GM19239 (cell line): ENCODE data around the gene GALNT2.

Source experiments
- DNase-seq: peaks from one replicate; pipeline ENCODE4 v3.0.0; 2011; ENCODE audit warnings: low spot score; ENCODE audit not compliant: insufficient read length
- FAIRE-seq: peaks from 2 replicates; lab custom pipeline; 2011; peaks lifted over from hg19 to GRCh38; lab: Jason Lieb, UNC

Gene GALNT2

DNA sequence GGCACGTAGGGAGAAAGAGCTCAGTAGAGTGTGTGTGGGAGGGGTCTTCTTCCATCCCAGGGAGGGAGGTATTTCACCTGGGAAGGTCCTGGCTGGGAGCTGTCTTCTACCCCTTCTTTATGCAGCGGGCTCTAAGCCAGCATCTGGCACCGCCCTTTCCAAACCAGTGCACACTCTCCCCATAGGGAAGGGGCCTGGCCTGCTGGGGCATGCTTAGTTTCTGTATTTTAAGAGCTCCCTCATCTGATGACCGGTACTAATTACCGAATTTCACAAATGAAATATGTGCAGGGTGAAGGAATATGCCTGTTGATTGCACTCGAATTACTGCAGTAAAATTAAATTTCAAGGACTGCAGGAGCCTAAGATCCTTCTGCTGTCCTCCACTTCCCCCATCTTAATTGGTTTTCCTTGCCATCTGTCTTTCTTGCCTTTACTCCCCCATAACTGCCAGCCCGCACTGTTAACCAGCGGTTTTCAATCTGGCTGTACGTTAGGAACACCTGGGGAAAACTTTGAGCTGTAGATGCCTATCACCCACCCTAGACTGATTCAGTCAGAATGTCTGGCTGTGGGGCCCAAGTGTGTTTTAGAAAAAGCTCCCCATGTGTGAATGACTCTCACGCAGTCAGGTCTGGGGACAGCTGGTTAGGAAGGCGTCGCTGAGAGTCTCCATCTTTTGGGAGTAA lies 20.1 kb downstream of the GALNT2 start:
- no peak for FAIRE-seq
- DNase-seq, result no peak

- FAIRE-seq (no peak), DNase-seq (no peak)
Measured at GRCh38 chr1:230087717-230088105, 20.7 kb downstream of the GALNT2 start.

GRCh38 chr1:230090194-230090711 lies 23.2 kb downstream of the GALNT2 start:
- FAIRE-seq, result no peak
- no peak for DNase-seq

DNA sequence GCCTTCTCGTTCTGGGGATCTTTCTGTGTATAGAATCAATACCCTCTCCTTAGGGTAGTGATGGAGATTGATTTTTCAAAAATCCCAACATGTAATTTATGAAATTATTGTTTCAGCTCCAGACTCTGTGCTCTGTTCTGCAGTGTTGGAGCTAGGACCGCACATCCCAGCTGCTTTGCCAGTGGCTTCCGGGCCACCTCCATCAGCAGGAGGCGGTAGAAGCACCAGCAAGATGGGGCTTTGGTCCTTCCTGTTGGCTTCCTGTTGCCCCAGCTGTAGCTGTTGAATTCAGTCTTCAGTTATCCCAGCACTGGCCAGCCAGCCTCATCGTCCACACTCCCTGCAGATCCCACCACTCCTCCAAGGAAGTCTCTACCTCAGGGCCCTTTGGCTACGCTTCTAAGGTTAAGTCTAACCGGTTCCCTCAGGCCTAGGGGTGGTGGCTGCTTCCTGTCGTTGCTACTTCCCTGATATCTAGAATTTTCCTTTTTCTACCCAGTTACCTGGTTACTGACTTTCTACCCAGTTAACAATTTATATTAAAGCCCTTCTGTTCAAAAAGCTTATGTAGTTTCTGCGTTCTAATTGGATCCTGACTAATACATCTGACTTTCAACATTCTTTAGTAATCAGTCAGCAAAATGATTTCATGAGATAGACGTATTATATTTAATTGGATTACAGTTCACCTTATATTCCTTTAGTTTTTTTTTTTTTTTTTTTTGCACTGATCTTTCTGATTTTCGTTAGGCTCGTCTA lies 24.6 kb downstream of the GALNT2 start:
- DNase-seq (no peak), FAIRE-seq (no peak)

DNA sequence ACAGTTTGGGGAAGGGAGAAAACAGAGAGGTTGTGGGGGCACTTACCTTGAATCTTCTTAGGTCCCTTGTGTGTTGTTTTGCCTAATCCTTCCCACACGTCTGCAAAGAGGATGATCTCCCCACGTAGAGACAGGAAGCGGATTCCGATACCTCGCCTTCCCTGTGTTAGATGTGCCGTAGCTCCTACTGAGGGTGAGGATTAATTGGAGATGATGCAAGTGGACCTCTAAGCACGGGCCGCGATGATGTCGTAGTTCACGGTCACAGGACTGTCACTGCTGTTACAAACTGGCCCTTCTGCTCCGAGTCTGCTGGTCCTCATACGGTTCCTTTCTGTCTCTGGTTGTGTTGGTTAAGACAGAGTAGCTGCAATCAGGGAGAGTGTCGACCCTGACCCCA lies 27.7 kb downstream of the GALNT2 start:
- DNase-seq (no peak), FAIRE-seq (no peak)

GRCh38 chr1:230095938-230096337 lies 28.9 kb downstream of the GALNT2 start:
- DNase-seq (no peak), FAIRE-seq (no peak)

DNA sequence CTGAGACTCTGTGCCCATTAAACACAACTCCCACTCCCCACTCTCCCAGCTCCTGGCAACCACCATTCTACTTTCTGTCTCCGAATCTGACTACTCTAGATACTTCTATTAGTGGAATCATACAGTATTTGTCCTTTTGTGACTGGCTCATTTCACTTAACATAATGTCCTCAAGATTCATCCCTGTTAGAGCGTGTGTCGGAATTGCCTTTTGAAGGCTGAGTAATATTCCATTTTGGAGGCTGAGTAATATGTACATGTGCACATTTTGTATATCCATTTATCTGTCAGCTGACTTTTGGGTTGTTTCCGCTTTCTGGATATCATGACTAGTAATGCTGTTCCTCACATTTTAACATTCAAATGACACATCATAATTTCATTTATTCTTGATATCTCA lies 30.3 kb downstream of the GALNT2 start:
- FAIRE-seq, result no peak
- no peak for DNase-seq

GRCh38 chr1:230098723-230099122 lies 31.7 kb downstream of the GALNT2 start:
- DNase-seq, result no peak
- FAIRE-seq, result no peak

DNA sequence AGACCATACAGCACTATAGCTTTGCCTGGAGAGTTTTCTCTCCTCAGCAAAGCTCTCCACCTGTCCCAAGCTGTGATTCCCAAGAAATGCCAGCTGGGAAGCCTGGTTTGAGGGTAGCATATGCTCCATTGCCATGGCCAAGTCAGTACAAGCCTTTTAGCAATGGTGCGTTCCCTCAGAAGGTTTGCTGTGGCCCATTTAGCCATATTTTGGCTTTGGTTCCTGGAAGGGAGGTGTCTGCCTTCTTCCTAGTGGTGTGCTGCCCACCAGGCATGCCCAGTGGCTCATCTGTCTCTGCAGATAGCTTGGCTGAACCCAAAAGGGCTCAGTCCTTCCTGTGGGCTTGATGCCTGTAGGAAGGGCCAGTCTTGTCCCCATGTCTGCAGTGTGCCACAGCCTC lies 32.4 kb downstream of the GALNT2 start:
- DNase-seq (no peak), FAIRE-seq (no peak)

DNA sequence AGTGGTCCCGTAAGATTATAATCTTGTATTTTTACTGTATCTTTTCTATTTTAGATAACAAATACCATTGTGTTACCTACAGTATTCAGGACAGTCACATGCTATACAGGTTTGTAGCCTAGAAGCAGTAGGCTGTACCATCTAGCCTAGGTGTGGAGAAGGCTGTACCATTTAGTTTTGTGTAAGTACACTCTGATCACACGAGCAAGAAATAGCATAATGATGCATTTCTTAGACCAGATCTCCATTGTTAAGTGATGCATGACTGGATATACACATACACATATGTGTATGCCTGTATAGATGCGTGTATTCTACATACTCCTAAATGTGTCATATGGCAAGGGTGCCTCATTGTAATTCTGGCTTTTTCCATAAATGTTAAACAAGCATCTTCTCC lies 33.9 kb downstream of the GALNT2 start:
- DNase-seq (no peak), FAIRE-seq (no peak)

- no peak for FAIRE-seq
- DNase-seq, result no peak
Measured at GRCh38 chr1:230101556-230101955, 34.5 kb downstream of the GALNT2 start.

DNA sequence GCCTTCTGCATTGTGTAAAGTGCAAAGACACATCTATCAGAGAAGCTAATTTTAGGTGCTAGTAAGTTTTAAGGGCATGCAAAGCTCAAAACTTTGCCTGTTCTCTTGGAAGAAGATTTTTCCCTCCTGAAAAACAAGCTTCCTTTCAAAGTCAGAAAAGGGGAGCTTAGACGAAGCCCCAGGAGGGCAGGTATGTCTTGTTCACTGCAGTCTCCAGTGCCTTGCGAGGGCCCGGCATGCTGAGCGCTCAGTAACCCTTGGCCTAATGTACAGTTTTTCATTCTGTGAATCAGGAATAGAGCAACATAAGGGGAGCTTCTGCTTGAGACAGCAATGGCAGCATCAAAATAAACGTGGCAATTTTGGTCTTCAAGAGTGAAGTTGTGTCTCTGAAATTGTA lies 35.0 kb downstream of the GALNT2 start:
- DNase-seq (no peak), FAIRE-seq (no peak)

- DNase-seq (no peak), FAIRE-seq (no peak)
Measured at GRCh38 chr1:230102472-230102871, 35.4 kb downstream of the GALNT2 start.

DNA sequence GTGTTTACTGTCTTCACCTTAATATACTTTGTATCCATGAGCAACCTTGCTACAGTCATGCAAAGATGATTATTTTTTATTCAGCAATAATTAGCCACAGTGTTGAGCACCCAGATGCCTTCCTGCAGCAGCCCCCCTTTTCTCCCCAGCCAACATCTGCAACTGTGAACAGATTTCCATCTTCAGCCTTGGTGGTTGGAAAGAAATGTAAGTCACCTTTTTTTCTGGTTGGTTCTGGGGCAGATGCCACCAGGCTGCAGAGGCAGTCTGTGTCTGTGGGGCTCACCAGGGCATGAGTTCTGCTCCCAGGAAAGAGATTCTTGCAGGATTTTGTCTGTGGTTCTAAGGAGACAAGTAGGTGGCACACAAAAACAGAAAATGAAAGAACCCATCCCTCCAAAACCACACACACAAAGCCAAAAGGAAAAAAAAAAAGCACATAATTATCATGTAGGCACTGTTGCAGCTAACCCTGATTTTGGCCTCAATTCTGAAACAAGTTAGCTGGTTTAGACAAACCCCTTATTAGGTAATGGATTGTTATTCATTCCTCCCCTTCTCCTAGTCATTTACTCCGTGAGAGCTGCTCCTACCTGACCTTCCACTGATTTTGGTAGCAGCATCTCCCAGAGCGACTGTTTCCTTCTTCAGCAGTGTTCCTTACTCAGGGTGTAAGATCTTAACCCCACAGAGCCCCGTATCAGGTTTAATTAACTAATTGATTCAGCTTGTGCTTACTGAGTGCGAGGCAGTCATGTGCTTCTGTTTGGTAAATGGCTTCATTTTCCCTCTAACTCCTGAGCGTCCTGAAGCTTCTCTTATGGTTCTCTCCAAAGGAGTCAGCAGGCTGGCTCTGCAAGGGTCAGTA lies 36.5 kb downstream of the GALNT2 start:
- FAIRE-seq (no peak), DNase-seq (no peak)

DNA sequence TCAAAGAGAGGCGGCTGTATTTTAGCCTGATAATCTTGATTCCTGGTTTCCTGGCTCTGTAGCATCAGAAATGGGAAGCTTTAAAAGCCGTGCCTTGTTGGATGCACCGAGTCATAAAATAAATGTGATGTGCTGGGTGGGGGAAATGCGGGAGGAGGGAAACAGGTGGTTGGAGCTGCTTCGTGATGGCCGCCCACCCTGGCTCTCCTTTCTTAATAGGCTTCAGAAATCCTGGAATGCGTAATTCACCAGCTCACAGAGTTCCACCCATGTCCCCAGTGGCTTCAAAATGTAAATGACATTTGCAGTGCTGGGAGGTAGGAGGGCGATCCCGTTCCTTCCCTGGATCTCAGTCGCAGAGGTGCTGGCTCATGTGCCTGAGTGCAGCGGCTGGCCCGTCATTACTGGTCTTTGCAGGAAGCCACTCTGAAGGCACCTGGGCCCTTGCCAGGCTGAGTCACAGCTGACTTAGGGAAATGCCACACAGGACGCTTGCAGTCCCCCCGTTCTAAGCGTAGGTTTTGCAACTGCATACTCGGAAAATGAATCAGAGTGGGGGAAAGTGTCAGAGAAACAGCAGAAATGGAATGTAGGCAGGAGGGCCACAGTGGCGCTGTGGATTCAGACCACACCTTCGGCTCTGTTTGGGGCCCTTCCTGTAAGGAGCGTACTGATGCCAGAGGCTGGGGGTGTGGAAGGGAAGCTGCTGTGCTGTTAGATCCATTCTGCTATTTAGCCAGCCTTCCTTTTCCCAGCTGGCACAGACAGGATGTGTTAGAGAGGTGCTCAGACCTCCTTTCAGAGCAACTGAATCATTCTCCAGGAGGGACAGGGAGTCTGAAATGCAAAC lies 37.6 kb downstream of the GALNT2 start:
- DNase-seq (peak; percentile 44), FAIRE-seq (peak; percentile 63)

GRCh38 chr1:230105245-230105753 lies 38.3 kb downstream of the GALNT2 start:
- DNase-seq (no peak), FAIRE-seq (no peak)

- FAIRE-seq (peak; percentile 87), DNase-seq (peak; percentile 40)
Measured at GRCh38 chr1:230105754-230106625, 39.0 kb downstream of the GALNT2 start.

GRCh38 chr1:230107941-230108340 lies 40.9 kb downstream of the GALNT2 start:
- FAIRE-seq (no peak), DNase-seq (no peak)

GRCh38 chr1:230108580-230108979 lies 41.5 kb downstream of the GALNT2 start:
- DNase-seq (no peak), FAIRE-seq (no peak)
